GM19438 (cell line): Measurements from ENCODE around the gene CEPT1.

ENCODE experiments used
- ATAC-seq: cut with Tn5 transposase; IDR thresholded peaks from one replicate; pipeline ENCODE4 v1.9.1; 2021; ENCODE audit warnings: low read depth; ENCODE audit not compliant: unreplicated experiment

CEPT1 gene

GRCh38 chr1:111192074-111192473 is 52.1 kb downstream of the CEPT1 start:
- no peak for ATAC-seq

- no peak for ATAC-seq
These were observed 52.9 kb downstream of the CEPT1 start for GRCh38 chr1:111192658-111193519.

GRCh38 chr1:111193712-111194480 is 53.9 kb downstream of the CEPT1 start:
- no peak for ATAC-seq

- no peak for ATAC-seq
These were observed 55.1 kb downstream of the CEPT1 start for GRCh38 chr1:111195002-111195684.

GRCh38 chr1:111196213-111196612 is 56.2 kb downstream of the CEPT1 start:
- ATAC-seq: no peak

- ATAC-seq: no peak
These were observed 57.7 kb downstream of the CEPT1 start for GRCh38 chr1:111197598-111198284.

- no peak for ATAC-seq
These were observed 58.8 kb downstream of the CEPT1 start for GRCh38 chr1:111198836-111199235.

- no peak for ATAC-seq
These were observed 59.3 kb downstream of the CEPT1 start for GRCh38 chr1:111199329-111199728.

- ATAC-seq: no peak
These were observed 60.1 kb downstream of the CEPT1 start, which contains the start of gene DENND2D for GRCh38 chr1:111199881-111200801. Gene DENND2D (minus strand): TSS chr1:111200646. CDS start chr1:111200459, 187 bp downstream.

GRCh38 chr1:111200802-111201161 is 60.8 kb downstream of the CEPT1 start:
- no peak for ATAC-seq

- no peak for ATAC-seq
These were observed 61.5 kb downstream of the CEPT1 start for GRCh38 chr1:111201275-111202090.

GRCh38 chr1:111202366-111202706 is 62.3 kb downstream of the CEPT1 start:
- no peak for ATAC-seq

GRCh38 chr1:111202707-111203623 is 62.9 kb downstream of the CEPT1 start:
- ATAC-seq: no peak

GRCh38 chr1:111203681-111204200 is 63.7 kb downstream of the CEPT1 start:
- peak; percentile 51 for ATAC-seq

GRCh38 chr1:111204201-111204982 is 64.4 kb downstream of the CEPT1 start:
- ATAC-seq: peak; percentile 71

- no peak for ATAC-seq
These were observed 65.1 kb downstream of the CEPT1 start for GRCh38 chr1:111204983-111205713.
